MM.1S (cell line): Measurements from ENCODE around the gene FBXW11.

Experiments
- DNase-seq: peaks from one replicate; pipeline ENCODE4 v3.0.0-alpha.2; 2015
- H2AFZ ChIP-seq: fragments of 300-600 bp; sonication (generic); 2 replicates; pipeline ENCODE4 v1.6.0; 2016; ENCODE audit warnings: antibody characterized with exemption, low read length
- H3F3A ChIP-seq: fragments of 300-600 bp; sonication (generic); 2 replicates; pipeline ENCODE4 v1.6.1; 2016; ENCODE audit warnings: mild to moderate bottlenecking, antibody characterized with exemption, low read length, moderate library complexity, mixed read lengths; ENCODE audit not compliant: insufficient read depth
- H3K27ac ChIP-seq: fragments of 300-600 bp; sonication (generic); 2 replicates; pipeline ENCODE4 v1.5.1; 2016; ENCODE audit warnings: mild to moderate bottlenecking, low read length
- H3K27me3 ChIP-seq: fragments of 300-600 bp; sonication (generic); replicated peaks from 2 replicates; pipeline ENCODE4 v1.6.0; 2016; ENCODE audit warnings: low read length; ENCODE audit not compliant: insufficient read depth
- H3K36me3 ChIP-seq: fragments of 300-600 bp; sonication (generic); replicated peaks from 2 replicates; pipeline ENCODE4 v1.6.1; 2016; ENCODE audit warnings: mild to moderate bottlenecking, low read length, mixed read lengths; ENCODE audit not compliant: insufficient read depth
- H3K4me1 ChIP-seq: fragments of 300-600 bp; sonication (generic); 2 replicates; pipeline ENCODE4 v1.6.1; 2016; ENCODE audit warnings: low read length, mixed read lengths
- H3K4me2 ChIP-seq: fragments of 300-600 bp; sonication (generic); 2 replicates; pipeline ENCODE4 v1.6.0; 2016; ENCODE audit warnings: low read depth, low read length
- H3K4me3 ChIP-seq: fragments of 300-600 bp; sonication (generic); 2 replicates; pipeline ENCODE4 v1.5.1; 2016; ENCODE audit warnings: low read length, mixed read lengths
- H3K79me2 ChIP-seq: fragments of 300-600 bp; sonication (generic); 2 replicates; pipeline ENCODE4 v1.6.1; 2016; ENCODE audit warnings: mixed run types, low read length, mixed read lengths
- H3K9ac ChIP-seq: fragments of 300-600 bp; sonication (generic); 2 replicates; pipeline ENCODE4 v1.6.1; 2016; ENCODE audit warnings: low read length, mixed read lengths
- H3K9me2 ChIP-seq: fragments of 300-600 bp; sonication (generic); replicated peaks from 2 replicates; pipeline ENCODE4 v1.6.1; 2016; ENCODE audit warnings: mild to moderate bottlenecking, low read length, mixed read lengths; ENCODE audit not compliant: insufficient read depth
- H3K9me3 ChIP-seq: fragments of 300-600 bp; sonication (generic); replicated peaks from 2 replicates; pipeline ENCODE4 v1.6.1; 2016; ENCODE audit warnings: mild to moderate bottlenecking, low read length, mixed read lengths; ENCODE audit not compliant: insufficient read depth
- H4K20me1 ChIP-seq: fragments of 300-600 bp; sonication (generic); 2 replicates; pipeline ENCODE4 v1.6.1; 2016; ENCODE audit warnings: mild to moderate bottlenecking, low read length, moderate library complexity, mixed read lengths; ENCODE audit not compliant: insufficient read depth
- CTCF ChIP-seq: fragments of 300-600 bp; sonication (generic); IDR thresholded peaks from 2 replicates; pipeline ENCODE4 v1.5.1; 2016; ENCODE audit warnings: antibody characterized with exemption, low read length, mixed read lengths
- EZH2 ChIP-seq: fragments of 300-600 bp; sonication (generic); optimal IDR thresholded peaks from 2 replicates; pipeline ENCODE3; 2017; ENCODE audit warnings: low read depth, mild to moderate bottlenecking, antibody characterized with exemption, low read length, mixed read lengths
- EZH2phosphoT487 ChIP-seq: fragments of 300-600 bp; sonication (generic); IDR thresholded peaks from 2 replicates; pipeline ENCODE4 v1.6.1; 2018; ENCODE audit warnings: antibody characterized with exemption, low read length

FBXW11 gene

GRCh38 chr5:171816666-171817065 is 189.8 kb downstream of the FBXW11 start:
- H3K4me2 ChIP-seq = no peak overlapping the region
- H3F3A ChIP-seq = no peaks in the 10 kb centered on the region
- no peaks in the 10 kb centered on the region for H3K79me2 ChIP-seq
- no peaks in the 10 kb centered on the region for H3K9me3 ChIP-seq
- TF ChIP-seq CTCF (no peak), EZH2phosphoT487 (no peak), EZH2 (no peak)
- no peak overlapping the region for H2AFZ ChIP-seq
- H4K20me1 ChIP-seq = no peaks in the 10 kb centered on the region
- H3K4me1 ChIP-seq = no peaks in the 10 kb centered on the region
- no peak overlapping the region for H3K9ac ChIP-seq
- H3K27ac ChIP-seq = no peak overlapping the region
- no peak overlapping the region for H3K4me3 ChIP-seq
- H3K27me3 ChIP-seq = no peaks in the 10 kb centered on the region
- no peak for DNase-seq
- H3K36me3 ChIP-seq = no peaks in the 10 kb centered on the region
- H3K9me2 ChIP-seq = no peaks in the 10 kb centered on the region

- no peaks in the 10 kb centered on the region for H3K9me2 ChIP-seq
- no peak overlapping the region for H3K4me2 ChIP-seq
- H3K4me1 ChIP-seq = no peaks in the 10 kb centered on the region
- H3K36me3 ChIP-seq = no peaks in the 10 kb centered on the region
- H3F3A ChIP-seq = no peaks in the 10 kb centered on the region
- no peak overlapping the region for H3K4me3 ChIP-seq
- no peak overlapping the region for H2AFZ ChIP-seq
- no peak overlapping the region for H3K9ac ChIP-seq
- no peaks in the 10 kb centered on the region for H4K20me1 ChIP-seq
- TF ChIP-seq EZH2 (no peak), EZH2phosphoT487 (no peak), CTCF (no peak)
- H3K27me3 ChIP-seq = no peaks in the 10 kb centered on the region
- no peak overlapping the region for H3K27ac ChIP-seq
- H3K9me3 ChIP-seq = no peaks in the 10 kb centered on the region
- DNase-seq = no peak
- no peaks in the 10 kb centered on the region for H3K79me2 ChIP-seq
These were observed 192.5 kb downstream of the FBXW11 start for GRCh38 chr5:171813813-171814490.

- Histone ChIP-seq H3K27ac (no peak overlapping the region), H3K4me1 (no peaks in the 10 kb centered on the region), H3K4me3 (no peak overlapping the region), H3K27me3 (no peaks in the 10 kb centered on the region), H3F3A (no peaks in the 10 kb centered on the region), H3K36me3 (no peaks in the 10 kb centered on the region), H3K9me2 (no peaks in the 10 kb centered on the region), H4K20me1 (no peaks in the 10 kb centered on the region), H3K4me2 (no peak overlapping the region), H2AFZ (no peak overlapping the region), H3K9me3 (no peaks in the 10 kb centered on the region), H3K9ac (no peak overlapping the region), H3K79me2 (no peaks in the 10 kb centered on the region)
- no peak for DNase-seq
- TF ChIP-seq EZH2 = no peak
- TF ChIP-seq EZH2phosphoT487 = no peak
- TF ChIP-seq CTCF = no peak
These were observed 193.2 kb downstream of the FBXW11 start for GRCh38 chr5:171813270-171813669.
